Adipocyte (in vitro differentiated cells): ENCODE data around the gene TMEM234.
"Not testable (repeated sequence)": the region's sequence is repeated elsewhere in the genome, so short reads cannot be mapped to it uniquely, and the experiment has no call there.

Source experiments
- DNase-seq: peaks from one replicate; pipeline ENCODE4 v3.0.0-alpha.2; 2015; ENCODE audit warnings: low read depth
- H3K27me3 ChIP-seq: replicated peaks from 2 replicates; pipeline ENCODE4 v1.7.0; 2013; ENCODE audit warnings: mild to moderate bottlenecking, low read length, moderate library complexity; ENCODE audit not compliant: control insufficient read depth, insufficient read depth
- H3K36me3 ChIP-seq: 2 replicates; pipeline ENCODE4 v1.7.0; 2013; ENCODE audit warnings: low read length, mild to moderate bottlenecking, moderate library complexity; ENCODE audit not compliant: control insufficient read depth, insufficient read depth, severe bottlenecking
- H3K4me1 ChIP-seq: 2 replicates; pipeline ENCODE4 v1.7.0; 2013; ENCODE audit warnings: mild to moderate bottlenecking, low read length, moderate library complexity; ENCODE audit not compliant: control insufficient read depth, insufficient read depth
- H3K4me3 ChIP-seq: 2 replicates; pipeline ENCODE4 v1.7.0; 2013; ENCODE audit warnings: mild to moderate bottlenecking, low read length, moderate library complexity
- H3K9ac ChIP-seq: 2 replicates; pipeline ENCODE4 v1.7.0; 2013; ENCODE audit warnings: mild to moderate bottlenecking, low read length, moderate library complexity
- H3K9me3 ChIP-seq: 2 replicates; pipeline ENCODE4 v1.7.0; 2013; ENCODE audit warnings: mild to moderate bottlenecking, low read length, moderate library complexity; ENCODE audit not compliant: control insufficient read depth

The TMEM234 gene

GRCh38 chr1:32221980-32222755 lies at the start of gene TMEM234, which contains the start of gene EIF3I:
TSS of gene TMEM234 (minus strand) at chr1:32222353. CDS start at chr1:32222322, 31 bp downstream.
TSS of gene EIF3I (plus strand) at chr1:32222407. CDS start at chr1:32222442, 35 bp downstream.
- Histone ChIP-seq H3K36me3 (peaks cover 33% of the 10 kb centered on the region), H3K4me1 (peaks cover 39% of the 10 kb centered on the region), H3K9me3 (no peaks in the 10 kb centered on the region), H3K9ac (peak within 1 kb of the TSS; percentile 98), H3K4me3 (peak within 1 kb of the TSS; percentile 98), H3K27me3 (no peaks in the 10 kb centered on the region)
- peak; percentile 98 for DNase-seq

- Histone ChIP-seq H3K4me3 (no peak overlapping the region), H3K36me3 (no peaks in the 10 kb centered on the region), H3K9me3 (no peaks in the 10 kb centered on the region), H3K9ac (no peak overlapping the region), H3K4me1 (peaks cover 12% of the 10 kb centered on the region), H3K27me3 (peaks cover 17% of the 10 kb centered on the region)
- DNase-seq: no peak
Measured at GRCh38 chr1:32269744-32270143, 47.6 kb upstream of the TMEM234 start.

GRCh38 chr1:32266921-32267591 lies 44.9 kb upstream of the TMEM234 start:
- Histone ChIP-seq H3K9me3 (no peaks in the 10 kb centered on the region), H3K4me3 (no peak overlapping the region), H3K36me3 (no peaks in the 10 kb centered on the region), H3K9ac (no peak overlapping the region), H3K27me3 (no peaks in the 10 kb centered on the region), H3K4me1 (peaks cover 19% of the 10 kb centered on the region)
- DNase-seq: peak; percentile 54

- Histone ChIP-seq H3K36me3 (no peaks in the 10 kb centered on the region), H3K27me3 (no peaks in the 10 kb centered on the region), H3K4me1 (peaks cover 19% of the 10 kb centered on the region), H3K4me3 (no peak overlapping the region), H3K9me3 (no peaks in the 10 kb centered on the region), H3K9ac (no peak overlapping the region)
- DNase-seq: no peak
Measured at GRCh38 chr1:32265846-32266245, 43.7 kb upstream of the TMEM234 start.

GRCh38 chr1:32263744-32264143 lies 41.6 kb upstream of the TMEM234 start:
- Histone ChIP-seq H3K4me3 (no peak overlapping the region), H3K9me3 (no peaks in the 10 kb centered on the region), H3K27me3 (no peaks in the 10 kb centered on the region), H3K36me3 (no peaks in the 10 kb centered on the region), H3K4me1 (peaks cover 19% of the 10 kb centered on the region), H3K9ac (no peak overlapping the region)
- no peak for DNase-seq

- not testable (repeated sequence) for H3K4me3 ChIP-seq, H3K36me3 ChIP-seq, DNase-seq, H3K9ac ChIP-seq, H3K9me3 ChIP-seq, H3K27me3 ChIP-seq
- H3K4me1 ChIP-seq: peaks cover 19% of the 10 kb centered on the region
Measured at GRCh38 chr1:32263236-32263593, 41.1 kb upstream of the TMEM234 start.

GRCh38 chr1:32257227-32257508 lies 35.0 kb upstream of the TMEM234 start:
- DNase-seq: no peak
- H3K36me3 ChIP-seq: no peaks in the 10 kb centered on the region

GRCh38 chr1:32256473-32257226 lies 34.5 kb upstream of the TMEM234 start:
- Histone ChIP-seq H3K36me3 (no peaks in the 10 kb centered on the region), H3K9me3 (no peaks in the 10 kb centered on the region), H3K4me1 (no peaks in the 10 kb centered on the region)

More at GRCh38 chr1:32257227-32257508, 35.0 kb upstream of the TMEM234 start:
- Histone ChIP-seq H3K4me3 (no peak overlapping the region), H3K9ac (no peak overlapping the region), H3K4me1 (no peaks in the 10 kb centered on the region), H3K9me3 (no peaks in the 10 kb centered on the region), H3K27me3 (no peaks in the 10 kb centered on the region)

GRCh38 chr1:32255072-32256071 lies 33.2 kb upstream of the TMEM234 start:
- DNase-seq: no peak

More at GRCh38 chr1:32256473-32257226, 34.5 kb upstream of the TMEM234 start:
- Histone ChIP-seq H3K27me3 (no peaks in the 10 kb centered on the region), H3K9ac (no peak overlapping the region), H3K4me3 (no peak overlapping the region)
- DNase-seq: no peak

GRCh38 chr1:32250893-32251716 lies 29.0 kb upstream of the TMEM234 start, which contains the start of gene LCK:
TSS of gene LCK (plus strand) at chr1:32251265. CDS start at chr1:32274330, 23,065 bp downstream.
- H3K36me3 ChIP-seq: no peaks in the 10 kb centered on the region
- no peak within 1 kb of the TSS for H3K4me3 ChIP-seq
- H3K4me1 ChIP-seq: peaks cover 17% of the 10 kb centered on the region
- no peak for DNase-seq
- no peak within 1 kb of the TSS for H3K9ac ChIP-seq
- no peaks in the 10 kb centered on the region for H3K27me3 ChIP-seq
- no peaks in the 10 kb centered on the region for H3K9me3 ChIP-seq

More at GRCh38 chr1:32255072-32256071, 33.2 kb upstream of the TMEM234 start:
- Histone ChIP-seq H3K9ac (no peak overlapping the region), H3K36me3 (no peaks in the 10 kb centered on the region), H3K4me1 (no peaks in the 10 kb centered on the region), H3K9me3 (no peaks in the 10 kb centered on the region), H3K4me3 (no peak overlapping the region), H3K27me3 (no peaks in the 10 kb centered on the region)
